Stimulated activated naive CD8-positive, alpha-beta T cell treated with anti-CD3 and anti-CD28 coated beads, Interleukin-15, Interleukin-2, amounts not matched to agents 100 ng/mL and 50 ng/mL, for 24 hours (primary cell): Measurements from ENCODE around the gene DAP3.
A peak's percentile ranks its signal among the peaks of the same experiment; 100 is the strongest.
"Not testable (repeated sequence)": the region's sequence is repeated elsewhere in the genome, so short reads cannot be mapped to it uniquely, and the experiment has no call there.

Source experiments
- H3K27ac Mint-ChIP-seq: one replicate; pipeline ENCODE4 v1.8.0; 2021; ENCODE audit warnings: mild to moderate bottlenecking, mixed read lengths
- H3K27me3 Mint-ChIP-seq: one replicate; pipeline ENCODE4 v1.8.0; 2021; ENCODE audit warnings: mixed read lengths
- H3K36me3 Mint-ChIP-seq: one replicate; pipeline ENCODE4 v1.8.0; 2021; ENCODE audit warnings: low read depth, mixed read lengths
- H3K4me1 Mint-ChIP-seq: one replicate; pipeline ENCODE4 v1.8.0; 2021; ENCODE audit warnings: low read depth, mixed read lengths
- H3K4me3 Mint-ChIP-seq: one replicate; pipeline ENCODE4 v1.8.0; 2021; ENCODE audit warnings: mild to moderate bottlenecking, mixed read lengths
- H3K9me3 Mint-ChIP-seq: one replicate; pipeline ENCODE4 v1.8.0; 2021; ENCODE audit warnings: mixed read lengths

DAP3 gene

GRCh38 chr1:155763989-155764388, 75.1 kb downstream of the DAP3 start:
- H3K4me3 Mint-ChIP-seq, H3K27ac Mint-ChIP-seq, H3K27me3 Mint-ChIP-seq, H3K4me1 Mint-ChIP-seq, H3K9me3 Mint-ChIP-seq: not testable (repeated sequence)
- H3K36me3 Mint-ChIP-seq = peaks cover 64% of the 10 kb centered on the region

GRCh38 chr1:155767399-155767989, 78.6 kb downstream of the DAP3 start:
- H3K27me3 Mint-ChIP-seq, H3K4me1 Mint-ChIP-seq, H3K4me3 Mint-ChIP-seq, H3K9me3 Mint-ChIP-seq, H3K27ac Mint-ChIP-seq: not testable (repeated sequence)
- peaks cover 71% of the 10 kb centered on the region for H3K36me3 Mint-ChIP-seq

- H3K4me1 Mint-ChIP-seq = peaks cover 5% of the 10 kb centered on the region
- H3K4me3 Mint-ChIP-seq = no peak overlapping the region
- H3K9me3 Mint-ChIP-seq = no peaks in the 10 kb centered on the region
- no peaks in the 10 kb centered on the region for H3K27me3 Mint-ChIP-seq
- peaks cover 79% of the 10 kb centered on the region for H3K36me3 Mint-ChIP-seq
- H3K27ac Mint-ChIP-seq = no peak overlapping the region
These were observed 80.4 kb downstream of the DAP3 start for GRCh38 chr1:155769257-155769656.

- peaks cover 76% of the 10 kb centered on the region for H3K36me3 Mint-ChIP-seq
- H3K27me3 Mint-ChIP-seq = no peaks in the 10 kb centered on the region
- H3K27ac Mint-ChIP-seq = peak overlapping the region; percentile 24
- no peak overlapping the region for H3K4me3 Mint-ChIP-seq
- H3K9me3 Mint-ChIP-seq = no peaks in the 10 kb centered on the region
- H3K4me1 Mint-ChIP-seq = peaks cover 10% of the 10 kb centered on the region
These were observed 84.3 kb downstream of the DAP3 start for GRCh38 chr1:155773221-155773620.

- Mint-ChIP-seq H3K27ac (peak overlapping the region; percentile 72), H3K27me3 (no peaks in the 10 kb centered on the region), H3K4me1 (peaks cover 10% of the 10 kb centered on the region), H3K9me3 (no peaks in the 10 kb centered on the region), H3K36me3 (peaks cover 55% of the 10 kb centered on the region), H3K4me3 (no peak overlapping the region)
These were observed 87.5 kb downstream of the DAP3 start for GRCh38 chr1:155776414-155776813.

GRCh38 chr1:155777582-155777981, 88.7 kb downstream of the DAP3 start:
- peaks cover 47% of the 10 kb centered on the region for H3K36me3 Mint-ChIP-seq
- H3K27me3 Mint-ChIP-seq = no peaks in the 10 kb centered on the region
- no peak overlapping the region for H3K4me3 Mint-ChIP-seq
- H3K9me3 Mint-ChIP-seq = no peaks in the 10 kb centered on the region
- peak overlapping the region; percentile 15 for H3K27ac Mint-ChIP-seq
- H3K4me1 Mint-ChIP-seq = peaks cover 10% of the 10 kb centered on the region
